ENCODE results near the gene RAB40AL. TPM values are rescaled to one million over a fixed set of nuclear protein-coding genes. Genes with fewer than 3 reads are reported as not detected.

Gene RAB40AL
- total RNA-seq, 2 experiments from 2014 or later, result 0.19 to 0.38 TPM

DNA sequence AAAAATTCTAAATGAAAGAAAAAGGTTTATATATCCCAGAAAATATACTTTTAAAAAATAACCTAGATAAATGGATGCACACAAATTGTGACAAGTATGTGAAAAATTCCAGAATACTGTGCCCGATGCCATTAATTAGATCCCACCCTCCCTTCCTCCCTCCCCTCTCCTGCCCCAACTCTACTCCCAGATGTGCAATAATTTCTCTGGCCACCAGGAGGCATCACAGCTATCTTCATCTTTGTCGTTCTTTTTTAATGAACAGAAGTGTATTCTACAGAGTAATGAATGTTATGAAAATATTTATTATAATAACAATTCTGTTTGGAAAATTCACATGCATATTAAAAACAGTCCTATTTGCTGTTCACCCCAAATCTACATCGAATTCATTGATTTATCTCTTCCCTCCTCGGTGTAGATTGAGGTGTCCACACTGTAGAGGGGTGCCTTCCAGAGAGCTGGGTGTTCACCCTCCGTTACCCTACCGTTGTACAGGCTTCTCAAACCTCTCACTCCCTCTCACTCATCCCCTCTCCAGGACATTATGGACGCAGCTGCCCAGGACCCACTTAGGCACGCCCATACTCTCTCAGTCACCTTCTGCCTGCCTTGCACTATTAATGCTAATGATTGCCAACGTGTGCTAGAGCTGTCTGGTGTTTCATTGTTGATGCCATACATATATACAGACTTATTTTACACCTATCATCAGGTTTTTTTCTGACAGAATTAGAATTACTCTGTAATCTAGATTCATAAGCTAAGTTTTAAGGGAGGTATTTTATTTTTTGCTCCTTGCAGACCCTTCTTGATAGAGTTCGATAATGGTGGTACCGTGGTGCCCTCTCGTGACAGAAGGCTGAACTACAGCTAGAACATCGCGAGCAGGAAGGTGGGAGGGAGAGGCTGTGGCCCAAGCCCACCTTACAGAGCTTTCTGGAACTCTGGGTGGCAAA is 14.1 kb downstream of the RAB40AL start:
- CTCF ChIA-PET (ENCODE audit: unreplicated experiment), result interaction anchor here (0.5 kb wide), 1 partner anchor 19 kb away, joined by 3 read pairs; no protein-coding TSS in a partner anchor
- no peaks in the 10 kb centered on the region for H3K4me1 ChIP-seq (ENCODE audit: insufficient read depth, low read length, poor library complexity, severe bottlenecking)
- peak; percentile 16 for DNase-seq (ENCODE audit: low spot score)
- no peak overlapping the region for H2AFZ ChIP-seq (ENCODE audit: low read length)
- no peaks in the 10 kb centered on the region for H3K36me3 ChIP-seq (ENCODE audit: insufficient read depth, low read length)
- H3K9me3 ChIP-seq (ENCODE audit: low read length), result no peaks in the 10 kb centered on the region
- no peak overlapping the region for H3K4me2 ChIP-seq (ENCODE audit: low read length)
- no peaks in the 10 kb centered on the region for H4K20me1 ChIP-seq (ENCODE audit: insufficient read depth, low read length)
- no peaks in the 10 kb centered on the region for H3K79me2 ChIP-seq (ENCODE audit: insufficient read depth, low read depth, low read length)
- TF ChIP-seq, protein P1, sequence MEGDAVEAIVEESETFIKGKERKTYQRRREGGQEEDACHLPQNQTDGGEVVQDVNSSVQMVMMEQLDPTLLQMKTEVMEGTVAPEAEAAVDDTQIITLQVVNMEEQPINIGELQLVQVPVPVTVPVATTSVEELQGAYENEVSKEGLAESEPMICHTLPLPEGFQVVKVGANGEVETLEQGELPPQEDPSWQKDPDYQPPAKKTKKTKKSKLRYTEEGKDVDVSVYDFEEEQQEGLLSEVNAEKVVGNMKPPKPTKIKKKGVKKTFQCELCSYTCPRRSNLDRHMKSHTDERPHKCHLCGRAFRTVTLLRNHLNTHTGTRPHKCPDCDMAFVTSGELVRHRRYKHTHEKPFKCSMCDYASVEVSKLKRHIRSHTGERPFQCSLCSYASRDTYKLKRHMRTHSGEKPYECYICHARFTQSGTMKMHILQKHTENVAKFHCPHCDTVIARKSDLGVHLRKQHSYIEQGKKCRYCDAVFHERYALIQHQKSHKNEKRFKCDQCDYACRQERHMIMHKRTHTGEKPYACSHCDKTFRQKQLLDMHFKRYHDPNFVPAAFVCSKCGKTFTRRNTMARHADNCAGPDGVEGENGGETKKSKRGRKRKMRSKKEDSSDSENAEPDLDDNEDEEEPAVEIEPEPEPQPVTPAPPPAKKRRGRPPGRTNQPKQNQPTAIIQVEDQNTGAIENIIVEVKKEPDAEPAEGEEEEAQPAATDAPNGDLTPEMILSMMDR (conservative IDR thresholded peaks at IDR 0.05; ENCODE audit: low read length), result peak; percentile 63
- no peak for TF ChIP-seq EZH2phosphoT487 (IDR thresholded peaks at IDR 0.05; ENCODE audit: borderline replicate concordance, low read depth, low read length)
- no peak overlapping the region for H3K27ac ChIP-seq (ENCODE audit: low read depth, low read length, poor library complexity, severe bottlenecking)
- POLR2A ChIA-PET, result no interaction called here
- no peak overlapping the region for H3K4me3 ChIP-seq (ENCODE audit: low read depth, low read length, poor library complexity, severe bottlenecking)
- H3K9me2 ChIP-seq (ENCODE audit: insufficient read depth, low read length), result no peaks in the 10 kb centered on the region
- BruUV-seq (replicated peaks), result no TSS peak
- intact Hi-C loops (cut with micrococcal nuclease; ENCODE audit: unreplicated experiment), result loop anchor here (10.0 kb wide), 1 partner anchor 204 kb away; no protein-coding TSS in a partner anchor

DNA sequence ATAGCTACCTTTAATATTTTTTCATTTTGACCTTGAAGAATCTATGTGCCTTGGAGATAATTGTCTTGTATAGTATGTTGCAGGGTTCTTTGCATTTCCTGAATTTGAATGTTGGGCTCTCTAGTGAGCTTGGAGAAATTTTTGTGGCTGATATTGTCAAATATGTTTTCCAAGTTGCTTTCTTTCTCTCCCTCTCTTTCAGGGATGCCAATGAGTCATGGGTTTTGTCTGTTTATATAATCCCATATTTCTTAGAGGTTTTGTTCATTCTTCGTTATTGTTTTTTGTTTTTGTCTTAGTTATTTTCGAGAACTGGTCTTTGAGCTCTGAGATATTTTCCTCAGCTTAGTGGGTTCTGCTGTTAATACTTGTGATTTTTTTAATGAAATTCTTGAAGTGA is 20.7 kb downstream of the RAB40AL start:
- H3K27ac ChIP-seq (ENCODE audit: low read depth, low read length, poor library complexity, severe bottlenecking), result no peak overlapping the region
- no peaks in the 10 kb centered on the region for H3K4me1 ChIP-seq (ENCODE audit: insufficient read depth, low read length, poor library complexity, severe bottlenecking)
- no peaks in the 10 kb centered on the region for H3K79me2 ChIP-seq (ENCODE audit: insufficient read depth, low read depth, low read length)
- intact Hi-C loops (cut with micrococcal nuclease; ENCODE audit: unreplicated experiment), result loop anchor here (10.0 kb wide), 1 partner anchor 197 kb away; no protein-coding TSS in a partner anchor
- no peaks in the 10 kb centered on the region for H3K9me2 ChIP-seq (ENCODE audit: insufficient read depth, low read length)
- H4K20me1 ChIP-seq (ENCODE audit: insufficient read depth, low read length), result no peaks in the 10 kb centered on the region
- no peak overlapping the region for H2AFZ ChIP-seq (ENCODE audit: low read length)
- CTCF ChIA-PET (ENCODE audit: unreplicated experiment), result no interaction called here
- BruUV-seq (replicated peaks), result no TSS peak
- no peak overlapping the region for H3K4me3 ChIP-seq (ENCODE audit: low read depth, low read length, poor library complexity, severe bottlenecking)
- POLR2A ChIA-PET, result no interaction called here
- no peaks in the 10 kb centered on the region for H3K9me3 ChIP-seq (ENCODE audit: low read length)
- H3K4me2 ChIP-seq (ENCODE audit: low read length), result no peak overlapping the region
- no peak for TF ChIP-seq EZH2phosphoT487 (IDR thresholded peaks at IDR 0.05; ENCODE audit: borderline replicate concordance, low read depth, low read length)
- TF ChIP-seq, protein P1 (conservative IDR thresholded peaks at IDR 0.05; ENCODE audit: low read length), result no peak
- no peak for DNase-seq (ENCODE audit: low spot score)
- H3K36me3 ChIP-seq (ENCODE audit: insufficient read depth, low read length), result no peaks in the 10 kb centered on the region

DNA sequence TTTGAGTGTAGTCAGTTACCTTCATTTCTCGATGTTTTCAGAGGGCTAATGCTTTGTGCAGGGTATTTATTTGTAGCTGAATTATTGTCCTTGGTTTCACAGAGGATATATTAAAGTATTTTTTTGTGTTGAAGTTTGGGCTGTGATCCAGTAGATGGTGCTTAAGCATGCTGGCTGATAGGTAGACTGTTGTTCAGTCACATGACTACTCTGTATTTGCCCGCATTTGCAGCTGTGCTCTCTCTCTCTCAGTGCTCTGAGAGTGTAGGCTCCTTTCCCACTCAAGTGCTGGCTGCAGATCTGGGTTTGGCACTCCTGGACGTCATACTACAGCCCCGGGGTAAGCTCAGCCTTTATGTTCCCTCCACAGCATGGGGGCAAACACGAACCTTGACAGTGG is 21.7 kb downstream of the RAB40AL start:
- no TSS peak for BruUV-seq (replicated peaks)
- Histone ChIP-seq H3K4me3 (ENCODE audit: low read depth, low read length, poor library complexity, severe bottlenecking) (no peak overlapping the region), H3K79me2 (ENCODE audit: insufficient read depth, low read depth, low read length) (no peaks in the 10 kb centered on the region), H3K4me2 (ENCODE audit: low read length) (no peak overlapping the region), H3K27ac (ENCODE audit: low read depth, low read length, poor library complexity, severe bottlenecking) (no peak overlapping the region), H2AFZ (ENCODE audit: low read length) (no peak overlapping the region), H3K4me1 (ENCODE audit: insufficient read depth, low read length, poor library complexity, severe bottlenecking) (no peaks in the 10 kb centered on the region), H3K9me2 (ENCODE audit: insufficient read depth, low read length) (no peaks in the 10 kb centered on the region), H4K20me1 (ENCODE audit: insufficient read depth, low read length) (no peaks in the 10 kb centered on the region), H3K36me3 (ENCODE audit: insufficient read depth, low read length) (no peaks in the 10 kb centered on the region), H3K9me3 (ENCODE audit: low read length) (no peaks in the 10 kb centered on the region)
- DNase-seq (ENCODE audit: low spot score), result no peak
- intact Hi-C loops (cut with micrococcal nuclease; ENCODE audit: unreplicated experiment), result loop anchor here (10.0 kb wide), 1 partner anchor 196 kb away; no protein-coding TSS in a partner anchor
- TF ChIP-seq, protein P1 (conservative IDR thresholded peaks at IDR 0.05; ENCODE audit: low read length), result no peak
- TF ChIP-seq EZH2phosphoT487 (IDR thresholded peaks at IDR 0.05; ENCODE audit: borderline replicate concordance, low read depth, low read length), result no peak
- ChIA-PET CTCF (ENCODE audit: unreplicated experiment) (no interaction called here), POLR2A (no interaction called here)

Data from OCI-LY7 (cell line).